HG03135 (cell line): ENCODE results near the gene OSGEPL1.
"Not testable (repeated sequence)": the region's sequence is repeated elsewhere in the genome, so short reads cannot be mapped to it uniquely, and the experiment has no call there.

Source experiments
- ATAC-seq: cut with Tn5 transposase; IDR thresholded peaks from one replicate; pipeline ENCODE4 v1.9.1; 2021; ENCODE audit warnings: mild to moderate bottlenecking, moderate library complexity; ENCODE audit not compliant: unreplicated experiment

Gene OSGEPL1

GRCh38 chr2:189751080-189751658 lies 11.4 kb downstream of the OSGEPL1 start:
- no peak for ATAC-seq

GRCh38 chr2:189729430-189729829 lies 33.2 kb downstream of the OSGEPL1 start:
- no peak for ATAC-seq

- ATAC-seq, result no peak
Measured at GRCh38 chr2:189726849-189727248, 35.7 kb downstream of the OSGEPL1 start.

GRCh38 chr2:189726271-189726670 lies 36.3 kb downstream of the OSGEPL1 start:
- no peak for ATAC-seq

GRCh38 chr2:189723192-189723591 lies 39.4 kb downstream of the OSGEPL1 start:
- no peak for ATAC-seq

GRCh38 chr2:189719571-189719970 lies 43.0 kb downstream of the OSGEPL1 start:
- ATAC-seq, result no peak

GRCh38 chr2:189717593-189717992 lies 45.0 kb downstream of the OSGEPL1 start:
- not testable (repeated sequence) for ATAC-seq

GRCh38 chr2:189709501-189710221 lies 52.9 kb downstream of the OSGEPL1 start:
- ATAC-seq, result no peak

- no peak for ATAC-seq
Measured at GRCh38 chr2:189702071-189702470, 60.5 kb downstream of the OSGEPL1 start.

GRCh38 chr2:189700681-189701080 lies 61.9 kb downstream of the OSGEPL1 start:
- no peak for ATAC-seq

GRCh38 chr2:189698020-189698887 lies 64.3 kb downstream of the OSGEPL1 start:
- no peak for ATAC-seq
